Eye (tissue), 1 donor: ENCODE data around the gene SIT1.
"Not testable (repeated sequence)": the region's sequence is repeated elsewhere in the genome, so short reads cannot be mapped to it uniquely, and the experiment has no call there.

Experiments
- DNase-seq: peaks from one replicate; pipeline ENCODE4 v3.0.0-alpha.2; 2015

The SIT1 gene

DNA sequence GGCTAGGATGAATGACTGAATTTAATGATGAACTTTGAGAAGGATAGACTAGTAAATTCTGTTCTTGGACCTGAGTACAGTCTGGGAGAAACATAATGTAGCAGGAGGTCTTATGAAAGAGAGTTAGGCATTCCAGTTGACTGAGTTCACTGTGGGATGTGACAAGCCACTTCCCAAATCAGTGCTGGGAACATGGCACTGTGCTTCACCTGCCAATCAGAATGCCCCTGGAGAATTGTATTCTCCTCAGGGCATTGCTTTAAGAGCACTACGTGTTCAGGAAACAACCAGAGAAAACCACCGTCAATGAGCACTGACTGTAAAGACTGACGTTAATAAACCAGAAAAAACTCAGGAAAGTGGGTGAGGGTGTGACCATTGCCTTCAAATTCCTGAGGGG is 8.6 kb upstream of the SIT1 start:
- peak; percentile 62 for DNase-seq

DNA sequence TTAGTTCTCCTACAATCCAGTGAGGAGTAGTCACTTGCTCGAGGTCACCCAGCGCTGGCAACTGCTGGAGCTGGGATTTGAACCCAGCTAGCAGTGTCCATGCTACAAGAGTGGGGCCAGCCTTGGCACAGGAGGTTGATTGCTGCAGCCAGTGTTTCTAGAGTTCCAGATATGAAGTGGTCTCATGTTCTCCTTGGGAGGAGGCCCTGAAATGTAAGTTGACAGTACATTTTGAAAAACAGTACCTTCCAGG is 8.2 kb upstream of the SIT1 start:
- no peak for DNase-seq

DNA sequence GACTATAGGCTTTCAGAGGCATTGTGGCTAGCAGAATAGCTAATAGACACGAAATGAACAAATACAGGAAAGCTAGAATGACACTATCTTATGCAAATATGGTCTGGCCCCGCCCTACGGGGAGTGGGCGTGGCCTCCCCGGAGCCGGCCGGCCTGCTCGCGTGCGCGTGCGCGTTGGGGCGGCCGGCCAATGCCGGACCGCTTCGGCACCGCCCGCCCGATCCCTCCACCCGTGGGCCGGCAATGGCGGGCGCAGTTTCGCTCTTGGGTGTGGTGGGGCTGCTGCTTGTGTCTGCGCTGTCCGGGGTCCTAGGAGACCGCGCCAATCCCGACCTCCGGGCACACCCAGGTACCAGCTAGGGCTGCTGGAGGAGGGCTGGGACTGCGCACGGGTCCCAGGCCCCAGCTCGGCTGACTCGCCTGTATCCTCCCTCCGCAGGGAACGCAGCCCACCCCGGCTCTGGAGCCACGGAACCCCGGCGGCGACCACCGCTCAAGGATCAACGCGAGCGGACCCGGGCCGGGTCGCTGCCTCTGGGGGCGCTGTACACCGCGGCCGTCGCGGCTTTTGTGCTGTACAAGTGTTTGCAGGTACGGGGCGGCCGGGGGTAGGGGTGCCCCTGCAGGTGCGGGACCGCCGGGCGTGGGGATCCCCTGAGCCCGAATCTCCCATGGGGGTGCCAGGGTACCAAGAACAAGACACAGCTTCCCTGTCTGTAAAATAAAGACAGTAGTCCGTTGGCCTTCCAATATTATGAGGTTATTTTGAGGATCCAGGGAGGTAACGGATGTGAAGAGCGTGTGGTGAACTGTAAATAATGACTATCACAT is 7.6 kb upstream of the SIT1 start, which contains the start of gene CCDC107:
Gene CCDC107, plus strand, starts transcription at position 156 of the 831 bp plus-strand sequence. Its CDS starts 88 bp downstream, at position 244.
- peak; percentile 98 for DNase-seq

DNA sequence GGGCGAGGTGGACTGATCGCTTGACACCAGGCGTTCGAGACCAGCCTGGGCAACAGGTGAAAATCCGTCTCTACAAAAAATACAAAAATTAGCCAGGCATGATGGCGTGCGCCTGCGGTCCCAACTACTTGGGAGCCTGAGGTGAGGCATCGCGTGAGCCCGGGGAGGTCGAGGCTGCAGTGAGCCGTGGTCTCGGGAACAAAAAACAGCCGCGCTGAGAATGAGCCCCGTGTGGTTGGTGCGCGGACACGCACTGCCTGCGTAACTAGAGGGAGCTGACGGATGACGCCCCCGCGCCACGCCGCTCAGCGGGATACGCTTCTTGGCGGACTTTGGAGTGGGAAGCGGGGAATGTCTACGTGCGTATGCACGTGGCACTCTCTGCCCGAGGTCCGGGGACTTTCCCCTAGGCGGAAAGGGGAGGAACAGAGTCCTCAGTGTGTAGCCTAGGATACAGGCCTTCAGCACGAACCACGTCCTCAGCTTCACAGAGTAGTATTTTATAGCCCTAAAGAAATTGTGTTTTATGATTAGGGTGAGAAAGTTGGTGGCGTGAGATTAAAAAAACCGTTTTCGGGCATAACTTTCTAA is 6.9 kb upstream of the SIT1 start, which contains the start of gene RMRP:
Gene RMRP, minus strand, starts transcription at position 474 of the 591 bp plus-strand sequence.
- DNase-seq, result peak; percentile 99

DNA sequence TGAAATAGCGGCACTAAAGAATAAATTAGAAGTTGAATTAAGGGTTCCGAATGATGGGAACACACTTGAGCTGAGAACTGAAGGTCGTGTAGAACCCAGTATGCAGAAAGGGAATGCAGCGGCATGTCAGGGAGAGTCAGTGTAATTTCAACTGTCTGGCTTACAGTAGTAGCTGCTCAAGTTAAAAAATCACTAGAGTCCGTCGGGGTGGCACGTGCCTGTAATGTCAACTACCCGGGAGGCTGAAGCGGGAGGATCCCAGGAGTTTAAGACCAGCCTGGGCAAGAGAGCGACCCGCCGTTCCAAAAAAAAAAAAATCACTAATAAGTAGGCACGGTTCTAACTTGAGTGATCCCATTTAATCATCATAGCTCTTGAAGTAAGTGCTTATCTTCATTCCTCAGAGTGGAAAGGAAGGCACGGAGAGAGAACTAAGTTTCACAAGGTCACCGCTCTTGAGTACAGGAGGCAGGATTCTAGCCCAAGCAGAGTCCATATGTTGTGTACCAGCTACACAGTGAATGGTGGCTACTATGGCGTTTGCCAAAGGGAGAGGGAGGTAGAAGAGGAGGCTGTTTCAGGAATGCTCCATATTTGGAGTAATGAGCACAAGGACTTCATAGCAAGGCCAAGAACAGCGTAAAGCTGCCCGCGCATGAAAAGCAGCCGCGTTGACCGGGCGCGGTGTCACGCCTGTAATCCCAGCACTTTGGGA is 6.3 kb upstream of the SIT1 start:
- DNase-seq, result no peak

DNA sequence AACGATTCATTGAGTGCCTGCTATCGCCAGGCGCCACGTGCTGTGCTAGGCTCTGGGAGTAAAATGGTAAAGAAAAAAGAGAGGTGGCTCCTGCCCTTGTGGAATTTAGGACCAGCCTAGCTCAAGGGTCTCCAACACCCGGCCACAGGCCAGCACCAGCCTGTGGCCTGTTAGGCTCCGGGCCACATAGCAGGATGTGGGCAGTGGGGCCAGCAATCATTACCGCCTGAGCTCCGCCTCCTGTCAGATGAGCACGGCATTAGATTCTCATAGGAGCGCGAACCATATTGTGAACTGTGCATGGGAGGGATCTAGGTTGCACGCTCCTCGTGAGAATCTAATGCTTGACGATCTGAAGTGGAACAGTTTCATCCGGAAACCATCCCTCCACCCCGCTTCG is 5.6 kb upstream of the SIT1 start:
- peak; percentile 31 for DNase-seq

DNA sequence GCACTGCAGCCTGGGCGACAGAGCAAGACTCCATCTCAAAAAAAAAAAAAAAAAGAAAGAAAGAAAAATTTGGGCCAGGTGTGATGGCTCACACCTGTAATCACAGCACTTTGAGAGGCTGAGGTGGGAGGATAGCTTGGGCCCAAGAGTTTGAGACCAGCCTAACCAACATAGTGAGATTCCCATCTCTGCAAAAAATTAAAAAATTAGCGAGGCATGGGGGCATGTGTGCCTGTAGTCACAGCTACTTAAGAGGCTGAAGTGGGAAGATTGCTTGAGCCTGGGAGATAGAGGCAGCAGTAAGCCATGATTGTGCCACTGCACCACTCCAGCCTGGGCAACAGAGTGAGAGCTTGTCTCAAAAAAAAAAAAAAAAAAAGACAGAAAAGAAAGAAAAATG is 2.9 kb upstream of the SIT1 start:
- DNase-seq, result no peak

DNA sequence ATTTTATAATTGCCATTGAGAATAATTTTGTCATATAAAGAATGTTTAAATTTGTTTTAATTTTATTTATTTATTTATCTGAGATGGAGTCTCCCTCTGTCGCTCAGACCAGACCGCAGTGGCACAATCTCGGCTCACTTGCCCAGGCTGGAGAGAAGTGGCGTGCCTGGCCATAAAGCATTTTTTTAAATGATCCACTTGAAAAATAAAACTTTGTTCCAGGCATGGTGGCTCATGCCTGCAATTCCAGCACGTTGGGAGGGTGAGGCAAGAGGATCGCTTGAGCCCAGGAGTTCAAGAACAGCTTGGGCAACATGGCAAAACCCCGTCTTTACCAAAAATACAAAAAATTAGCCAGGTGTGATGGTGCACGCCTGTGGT is 2.1 kb upstream of the SIT1 start:
- no peak for DNase-seq

DNA sequence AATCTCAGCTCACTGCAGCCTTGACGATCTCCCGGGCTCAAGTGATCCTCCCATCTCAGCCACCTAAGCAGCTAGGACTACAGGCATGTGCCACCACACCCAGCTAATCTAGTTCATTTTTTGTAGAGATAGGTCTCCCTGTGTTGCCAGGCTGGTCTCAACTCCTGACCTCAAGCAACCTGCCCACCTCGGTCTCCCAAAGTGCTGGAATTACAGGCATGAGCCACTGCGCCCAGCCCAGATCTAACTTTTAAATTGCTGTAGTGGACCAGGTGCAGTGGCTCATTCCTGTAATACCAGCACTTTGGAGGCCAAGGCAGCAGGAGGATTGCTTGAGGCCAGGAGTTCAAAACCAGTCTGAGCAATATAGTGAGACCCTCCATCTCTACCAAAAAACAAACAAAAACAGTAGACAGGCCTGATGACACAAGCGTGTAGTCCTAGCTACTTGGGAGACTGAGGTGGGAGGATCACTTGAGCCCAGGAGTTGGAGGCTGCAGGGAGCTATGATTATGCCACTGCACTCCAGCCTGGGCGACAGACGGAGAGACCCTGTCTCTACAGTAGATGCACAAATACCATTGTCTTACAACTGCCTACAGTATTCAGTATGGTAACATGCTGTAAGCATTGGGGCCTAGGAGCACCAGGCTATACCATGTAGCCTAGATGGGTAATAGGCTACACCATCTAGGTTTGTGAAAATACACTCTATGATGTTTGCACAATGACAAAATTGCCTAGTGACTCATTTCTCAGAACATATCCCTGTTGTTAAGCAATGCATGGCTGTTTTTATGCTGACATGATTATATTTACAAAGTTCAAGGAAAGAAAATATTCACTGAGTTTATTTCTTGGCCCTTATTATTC is 1.5 kb upstream of the SIT1 start:
- no peak for DNase-seq

DNA sequence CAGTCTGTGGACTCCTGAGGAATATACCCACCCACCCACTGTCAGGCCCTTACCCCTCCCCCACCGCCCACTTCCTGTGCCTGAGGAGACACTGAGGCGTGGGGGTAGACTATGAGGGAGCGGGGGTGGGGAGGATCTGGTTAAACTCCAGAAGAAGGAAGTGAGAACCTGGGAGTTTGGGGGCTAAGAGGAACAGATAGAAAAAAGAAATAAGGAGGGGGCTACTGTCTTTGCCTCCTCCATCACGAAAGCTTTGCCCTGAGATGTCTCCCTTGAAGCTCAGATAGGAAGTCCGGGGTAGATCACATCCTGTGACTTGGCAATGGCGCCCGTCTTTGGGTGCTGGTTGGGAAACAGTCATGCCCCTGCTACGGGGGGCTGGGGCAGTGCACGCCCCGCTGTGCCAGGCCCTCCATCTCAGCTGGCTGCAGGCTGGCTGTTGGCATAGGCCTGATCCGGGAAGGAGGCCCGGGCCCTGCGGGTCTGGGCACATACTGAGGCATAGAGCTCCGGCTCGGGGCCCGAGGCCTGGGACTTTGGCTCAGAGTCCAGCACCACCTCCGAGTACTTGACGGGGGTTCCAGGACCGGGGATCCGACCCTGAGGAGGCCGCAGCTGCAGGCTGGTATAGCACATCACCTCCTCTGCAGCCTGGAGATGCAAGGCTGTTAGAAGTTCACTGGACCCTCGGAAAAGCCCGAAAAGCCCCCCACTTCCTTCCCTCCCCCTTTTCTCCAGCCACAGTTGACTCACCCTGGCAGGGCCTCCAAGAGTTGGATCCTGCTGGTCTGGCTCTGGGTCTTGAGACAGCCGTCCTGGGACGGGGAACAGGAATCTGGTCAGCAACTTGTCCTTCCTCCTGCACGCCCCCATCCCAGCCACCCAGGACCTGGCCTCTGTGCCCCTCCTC is 1.0 kb downstream of the SIT1 start:
- no peak for DNase-seq

DNA sequence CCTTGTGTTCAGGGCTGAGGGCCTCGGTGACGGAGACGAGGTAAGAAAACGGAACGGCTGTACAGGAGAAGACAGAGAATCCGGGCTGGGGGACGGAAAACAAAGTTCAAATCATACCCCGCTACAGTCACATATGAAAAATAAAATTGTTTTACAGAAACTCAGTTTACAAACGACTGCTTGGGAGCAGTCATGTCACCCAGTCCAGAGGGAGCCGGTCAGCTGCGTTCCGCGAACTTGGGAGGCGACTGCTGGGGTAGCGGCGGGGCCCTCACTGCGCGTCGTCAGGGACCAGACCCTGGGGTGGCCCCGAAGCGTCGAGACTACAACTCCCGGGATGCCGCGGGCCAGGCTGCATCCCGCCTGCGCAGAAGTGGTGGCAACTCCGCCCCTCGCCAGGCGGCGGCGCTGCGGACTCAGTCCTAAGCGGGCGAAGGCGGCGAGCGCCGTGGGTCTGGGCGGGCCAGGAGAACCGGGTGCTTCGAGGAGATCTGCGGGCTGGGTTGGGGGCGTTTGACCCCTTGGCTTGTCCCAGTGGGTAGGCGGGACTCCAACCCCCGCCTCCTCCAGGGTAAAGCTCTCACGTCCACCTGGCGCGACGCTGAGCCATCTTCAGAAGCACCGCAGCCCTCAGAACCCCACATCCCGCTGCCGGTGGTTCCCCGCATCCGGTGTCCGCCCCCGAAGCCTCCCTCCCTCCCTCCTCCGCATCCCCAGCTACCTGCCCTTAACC is 4.0 kb downstream of the SIT1 start:
- DNase-seq, result peak; percentile 97

DNA sequence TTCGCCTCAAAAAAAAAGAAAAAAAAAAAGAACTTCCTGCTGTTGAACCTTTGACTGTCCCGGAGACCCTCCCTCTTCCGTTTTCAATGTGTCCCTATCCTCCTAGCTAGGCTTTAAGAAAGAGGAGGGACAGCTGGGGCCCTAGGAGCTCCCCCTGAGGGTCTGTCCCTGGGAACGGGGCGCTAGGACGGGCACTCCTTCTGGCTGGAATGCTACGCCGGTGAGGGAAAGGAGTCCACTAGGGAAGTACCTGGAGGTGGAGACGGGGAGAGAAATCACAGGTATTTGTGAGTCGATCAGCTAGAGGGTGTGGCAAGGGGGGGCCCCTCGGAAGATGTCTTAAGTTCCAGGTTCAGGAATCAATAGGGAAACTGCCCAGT is 4.6 kb downstream of the SIT1 start:
- no peak for DNase-seq

DNA sequence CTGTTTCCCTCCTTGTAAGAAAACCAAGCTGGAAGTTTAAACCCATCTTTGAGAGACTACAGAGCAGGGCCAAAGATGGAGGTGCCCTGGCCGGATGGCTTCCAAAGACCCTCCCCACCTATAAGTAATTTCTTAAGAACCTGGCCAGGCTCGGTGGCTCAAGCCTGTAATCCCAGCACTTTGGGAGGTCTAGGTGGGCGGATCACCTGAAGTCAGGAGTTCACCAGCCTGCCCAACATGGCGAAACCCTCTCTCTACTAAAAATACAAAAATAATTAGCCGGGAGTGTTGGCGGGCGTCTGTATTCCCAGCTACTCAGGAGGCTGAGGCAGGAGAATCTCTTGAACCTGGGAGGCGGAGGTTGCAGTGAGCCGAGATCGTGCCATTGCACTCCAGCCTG is 5.0 kb downstream of the SIT1 start:
- DNase-seq, result not testable (repeated sequence)

DNA sequence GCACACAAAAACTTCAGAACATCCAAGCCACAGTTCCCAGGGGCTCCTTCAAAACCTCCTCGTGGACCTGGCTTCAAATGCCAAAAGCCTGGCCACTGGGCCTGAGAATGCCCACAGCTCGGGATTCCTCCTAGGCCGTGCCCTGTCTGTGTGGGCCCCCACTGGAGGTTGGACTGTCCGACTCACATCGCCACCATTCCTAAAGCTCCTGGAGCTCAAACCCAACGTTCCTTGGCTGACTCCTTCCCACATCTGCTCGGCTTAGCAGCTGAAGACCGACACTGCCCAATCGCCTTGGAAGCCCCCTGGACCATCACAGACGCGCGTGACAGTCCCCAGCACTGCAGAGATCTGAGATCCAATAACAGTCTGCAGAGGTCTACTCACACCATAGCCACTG is 7.7 kb downstream of the SIT1 start:
- DNase-seq, result no peak

DNA sequence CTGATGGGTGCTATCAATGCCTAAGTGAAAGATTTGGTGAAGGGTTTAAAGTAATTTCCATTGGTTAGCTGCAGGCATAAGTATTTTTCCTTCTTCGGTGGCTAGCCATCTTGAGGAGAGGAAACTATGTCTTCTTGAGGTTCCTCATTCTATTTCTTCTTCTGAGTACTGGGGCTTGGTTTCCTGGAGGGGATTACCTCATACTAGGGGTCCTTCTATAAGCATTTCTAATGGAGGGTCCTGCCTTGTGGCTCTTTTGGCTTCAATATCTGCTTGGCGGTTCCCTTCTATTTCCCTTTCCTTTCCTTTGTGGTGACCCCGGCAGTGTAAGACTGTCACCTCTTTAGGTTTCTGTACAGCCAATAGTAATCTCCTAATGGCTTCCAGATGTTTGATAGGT is 9.3 kb downstream of the SIT1 start:
- not testable (repeated sequence) for DNase-seq

DNA sequence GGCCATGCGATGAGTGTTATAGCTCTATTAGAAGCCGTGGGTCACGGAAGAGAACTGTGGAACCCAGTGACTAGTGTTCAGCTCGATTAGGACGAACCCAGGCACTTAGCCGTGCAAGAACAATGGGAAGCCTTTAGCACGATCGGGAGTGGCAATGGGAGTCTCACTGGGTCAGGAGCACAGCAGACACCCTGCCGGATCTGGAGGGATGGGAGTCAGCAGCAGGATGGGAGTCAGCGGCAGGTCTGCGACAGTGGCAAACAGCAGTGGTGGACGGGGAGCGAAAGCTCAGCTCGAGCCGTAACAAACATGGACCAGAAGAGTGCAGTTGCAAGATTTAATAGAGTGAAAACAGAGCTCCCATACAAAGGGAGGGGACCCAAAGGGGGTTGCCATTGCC is 10.3 kb downstream of the SIT1 start:
- DNase-seq, result not testable (repeated sequence)

DNA sequence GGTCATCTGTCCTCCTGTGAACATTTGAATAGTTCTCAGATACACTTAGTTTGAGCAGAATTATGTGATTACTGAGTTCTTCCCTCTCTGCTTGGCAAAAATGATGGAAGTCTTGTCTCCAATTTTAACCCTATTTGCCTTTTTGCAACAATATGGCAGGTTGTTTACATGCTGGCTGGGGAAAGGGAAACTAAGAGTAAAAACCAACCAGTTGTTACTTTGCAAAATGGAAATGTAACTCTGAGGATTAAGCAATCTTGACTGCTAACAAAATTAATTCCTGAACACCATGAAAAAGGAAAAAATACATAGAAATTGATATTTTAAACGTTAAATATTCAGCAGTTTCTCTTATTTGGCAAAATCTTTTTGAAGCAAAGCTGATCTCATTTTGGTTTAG is 11.1 kb downstream of the SIT1 start:
- DNase-seq, result no peak

DNA sequence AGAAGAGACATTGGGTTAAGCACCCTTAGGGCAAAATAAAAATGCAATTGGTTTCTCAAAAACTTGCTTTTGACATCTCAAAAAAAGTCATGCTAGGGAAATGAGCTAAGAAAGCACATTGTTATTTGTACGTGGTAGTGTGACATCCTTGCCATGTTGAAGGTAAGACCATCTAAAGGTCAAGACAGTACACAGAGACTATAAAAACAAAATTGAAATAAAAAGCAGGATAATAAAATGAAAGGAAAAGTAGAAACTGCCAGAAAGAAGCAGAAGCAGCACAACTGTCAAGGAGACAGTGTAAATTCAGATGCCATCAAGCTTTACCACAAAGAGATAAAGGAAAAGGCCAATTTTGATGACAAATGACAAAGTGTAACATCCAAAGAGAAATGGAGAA is 11.5 kb downstream of the SIT1 start:
- DNase-seq, result not testable (repeated sequence)

DNA sequence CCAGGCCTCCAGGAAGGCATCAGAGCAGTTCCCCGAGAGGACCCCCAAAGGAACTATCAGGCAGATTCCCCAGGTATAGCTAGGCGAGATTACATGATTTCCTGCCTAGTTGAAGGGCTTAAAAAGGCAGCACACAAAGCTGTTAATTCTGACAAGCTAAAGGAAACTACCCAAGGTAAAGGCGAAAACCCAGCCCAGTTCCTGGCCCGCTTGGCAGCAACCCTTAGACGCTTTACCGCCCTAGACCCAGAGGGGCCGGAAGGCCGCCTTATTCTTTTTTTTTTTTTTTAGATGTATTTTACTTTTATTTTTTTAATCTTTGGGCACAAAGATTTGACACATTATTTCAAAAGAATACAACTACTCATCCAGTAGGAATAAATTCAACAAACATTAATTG is 12.0 kb downstream of the SIT1 start:
- not testable (repeated sequence) for DNase-seq

DNA sequence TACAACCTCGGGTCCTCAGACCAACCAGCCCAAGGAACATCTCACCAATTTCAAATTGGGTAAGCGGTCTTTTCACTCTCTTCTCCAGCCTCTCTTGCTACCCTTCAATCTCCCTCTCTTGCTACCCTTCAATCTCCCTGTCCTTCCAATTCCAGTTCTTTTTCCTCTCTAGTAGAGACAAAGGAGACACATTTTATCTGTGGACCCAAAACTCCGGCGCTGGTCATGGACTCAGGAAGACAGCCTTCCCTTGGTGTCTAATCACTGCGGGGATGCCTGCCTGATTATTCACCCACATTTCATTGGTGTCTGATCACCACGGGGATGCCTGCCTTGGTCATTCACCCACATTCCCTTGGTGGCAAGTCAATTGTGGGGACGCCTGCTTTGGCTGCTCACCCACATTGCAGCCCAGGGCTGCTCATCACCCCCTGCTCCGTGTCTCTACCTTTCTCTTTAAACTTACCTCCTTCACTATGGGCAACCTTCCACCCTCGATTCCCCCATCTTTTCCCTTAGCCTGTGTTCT is 13.2 kb downstream of the SIT1 start:
- not testable (repeated sequence) for DNase-seq

DNA sequence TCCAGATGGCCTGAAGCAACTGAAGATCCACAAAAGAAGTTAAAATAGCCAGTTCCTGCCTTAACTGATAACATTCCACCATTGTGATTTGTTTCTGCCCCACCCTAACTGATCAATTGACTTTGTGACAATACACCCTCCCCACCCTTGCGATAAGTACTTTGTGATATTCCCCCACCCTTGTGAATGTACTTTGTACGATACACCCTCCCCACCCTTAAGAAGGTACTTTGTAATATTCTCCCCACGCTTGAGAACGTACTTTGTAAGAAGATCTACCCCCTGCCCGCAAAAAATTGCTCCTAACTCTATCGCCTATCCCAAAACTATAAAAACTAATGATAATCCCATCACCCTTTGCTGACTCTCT is 13.9 kb downstream of the SIT1 start:
- not testable (repeated sequence) for DNase-seq
